CD4-positive, alpha-beta memory T cell (primary cell): Measurements from ENCODE around the gene ACOXL. TPM values are rescaled to one million over a fixed set of nuclear protein-coding genes. Genes with fewer than 3 reads are reported as not detected.

Source experiments
- CTCF ChIA-PET: fragments of 350-600 bp; sonication (Branson Sonifier 250); formaldehyde crosslinking; loops from one replicate; lab custom pipeline; 2021; ENCODE audit warnings: inconsistent platforms; ENCODE audit not compliant: partially characterized antibody; lab: Charles Lee
- POLR2A ChIA-PET: fragments of 350-600 bp; sonication (Branson Sonifier 250); formaldehyde crosslinking; loops from one replicate; lab custom pipeline; 2021; ENCODE audit not compliant: partially characterized antibody; lab: Charles Lee
- DNase-seq, 5 donors: peaks; one replicate each; pipeline versions ENCODE4 v3.0.0 to v3.0.0-alpha.2; 2020 to 2022; ENCODE audit warnings: mixed read lengths in 1 of 5
- H3K27ac ChIP-seq: one replicate; pipeline ENCODE4 v1.7.0; 2013; ENCODE audit warnings: low read depth, low read length
- H3K27me3 ChIP-seq: 2 replicates; pipeline ENCODE4 v1.7.0; 2013; ENCODE audit warnings: mild to moderate bottlenecking, low read length, moderate library complexity; ENCODE audit not compliant: insufficient read depth
- H3K36me3 ChIP-seq: 2 replicates; pipeline ENCODE4 v1.7.0; 2013; ENCODE audit warnings: mild to moderate bottlenecking, low read length, moderate library complexity; ENCODE audit not compliant: insufficient read depth
- H3K4me1 ChIP-seq: 2 replicates; pipeline ENCODE4 v1.7.0; 2013; ENCODE audit warnings: mild to moderate bottlenecking, low read length, moderate library complexity; ENCODE audit not compliant: insufficient read depth
- H3K4me3 ChIP-seq, 2 donors: one replicate each; pipeline ENCODE4 v1.7.0; 2013; ENCODE audit warnings: low read length in 2 of 2, mild to moderate bottlenecking in 1 of 2
- H3K9me3 ChIP-seq, 2 donors: one replicate each; pipeline ENCODE4 v1.7.0; 2013; ENCODE audit warnings: low read length in 2 of 2, control low read depth in 1 of 2; ENCODE audit not compliant: control insufficient read depth in 1 of 2
- H3K27ac Mint-ChIP-seq, 7 donors: one replicate each; pipeline ENCODE4 v1.8.0; 2020 to 2021; ENCODE audit warnings: mixed read lengths in 7 of 7, mild to moderate bottlenecking in 6 of 7, inconsistent platforms in 3 of 7, moderate library complexity in 3 of 7
- H3K27me3 Mint-ChIP-seq, 2 donors: one replicate each; pipeline ENCODE4 v1.8.0; 2020 to 2021; ENCODE audit warnings: mixed read lengths in 2 of 2
- H3K36me3 Mint-ChIP-seq, 2 donors: one replicate each; pipeline ENCODE4 v1.8.0; 2020 to 2021; ENCODE audit warnings: mixed read lengths in 2 of 2, inconsistent platforms in 1 of 2, mild to moderate bottlenecking in 1 of 2
- H3K4me1 Mint-ChIP-seq, 4 donors: one replicate each; pipeline ENCODE4 v1.8.0; 2020 to 2021; ENCODE audit warnings: mixed read lengths in 4 of 4, mild to moderate bottlenecking in 1 of 4
- H3K4me3 Mint-ChIP-seq, 8 donors: one replicate each; pipeline ENCODE4 v1.8.0; 2020 to 2021; ENCODE audit warnings: mixed read lengths in 8 of 8, mild to moderate bottlenecking in 7 of 8, moderate library complexity in 6 of 8, inconsistent platforms in 3 of 8
- H3K9me3 Mint-ChIP-seq, 8 donors: one replicate each; pipeline ENCODE4 v1.8.0; 2020 to 2021; ENCODE audit warnings: mixed read lengths in 8 of 8, mild to moderate bottlenecking in 5 of 8, inconsistent platforms in 3 of 8, moderate library complexity in 1 of 8
- intact Hi-C: fragments of 100-400 bp; cut with micrococcal nuclease; formaldehyde crosslinking; loops from one replicate; pipeline ENCODE4 v1.15.1; 2023
- polyA plus RNA-seq, 2 donors: library from polyadenylated mRNA; unstranded; fragments of 300-500 nt; fragmentation: Illumina TruSeq; gene quantifications; one replicate each; pipeline ENCODE4 v1.2.3, GENCODE V29; 2021
- total RNA-seq, 2 experiments: library from RNA; stranded (reverse); gene quantifications; one replicate each; pipeline ENCODE4 v1.2.3, GENCODE V29; 2021

ACOXL gene
- total and polyA plus RNA-seq, 4 experiments from 2014 or later: not detected

- H3K27me3 Mint-ChIP-seq: peaks cover 11 to 12% of the 10 kb centered on the region in 2 donors
- H3K27ac Mint-ChIP-seq: no peak overlapping the region
- CTCF ChIA-PET: no interaction called here
- H3K9me3 Mint-ChIP-seq: peaks cover 0 to 4% (median 0%) of the 10 kb centered on the region in 8 donors
- Histone ChIP-seq H3K36me3 (no peaks in the 10 kb centered on the region), H3K9me3 (no peaks in the 10 kb centered on the region), H3K4me3 (no peak overlapping the region), H3K4me1 (no peaks in the 10 kb centered on the region), H3K27me3 (peaks cover 4% of the 10 kb centered on the region), H3K27ac (no peak overlapping the region)
- H3K4me3 Mint-ChIP-seq: no peak overlapping the region
- POLR2A ChIA-PET: no interaction called here
- no peak for DNase-seq
- H3K4me1 Mint-ChIP-seq: no peaks in the 10 kb centered on the region
- H3K36me3 Mint-ChIP-seq: no peaks in the 10 kb centered on the region
- intact Hi-C loops: no loop called here
Measured at GRCh38 chr2:110784047-110784631, 51.8 kb downstream of the ACOXL start.

- H3K9me3 ChIP-seq: no peaks in the 10 kb centered on the region
- Mint-ChIP-seq H3K27me3 (peaks cover 11 to 13% of the 10 kb centered on the region in 2 donors), H3K9me3 (peaks cover 0 to 4% (median 0%) of the 10 kb centered on the region in 8 donors), H3K27ac (no peak overlapping the region), H3K36me3 (no peaks in the 10 kb centered on the region), H3K4me3 (no peak overlapping the region), H3K4me1 (no peaks in the 10 kb centered on the region)
- no peak overlapping the region for H3K4me3 ChIP-seq
- no peak for DNase-seq
- H3K4me1 ChIP-seq: no peaks in the 10 kb centered on the region
- H3K27ac ChIP-seq: no peak overlapping the region
- intact Hi-C loops: no loop called here
- POLR2A ChIA-PET: no interaction called here
- peaks cover 4% of the 10 kb centered on the region for H3K27me3 ChIP-seq
- no peaks in the 10 kb centered on the region for H3K36me3 ChIP-seq
- CTCF ChIA-PET: no interaction called here
Measured at GRCh38 chr2:110785439-110785838, 53.1 kb downstream of the ACOXL start.

- no peaks in the 10 kb centered on the region for H3K36me3 Mint-ChIP-seq
- Histone ChIP-seq H3K27ac (no peak overlapping the region), H3K36me3 (no peaks in the 10 kb centered on the region), H3K4me1 (no peaks in the 10 kb centered on the region), H3K9me3 (no peaks in the 10 kb centered on the region), H3K27me3 (peaks cover 4% of the 10 kb centered on the region), H3K4me3 (no peak overlapping the region)
- peaks cover 0 to 4% (median 0%) of the 10 kb centered on the region in 8 donors for H3K9me3 Mint-ChIP-seq
- POLR2A ChIA-PET: no interaction called here
- CTCF ChIA-PET: no interaction called here
- no peaks in the 10 kb centered on the region for H3K4me1 Mint-ChIP-seq
- H3K27ac Mint-ChIP-seq: no peak overlapping the region
- no peak for DNase-seq
- H3K4me3 Mint-ChIP-seq: no peak overlapping the region
- H3K27me3 Mint-ChIP-seq: peaks cover 25 to 28% of the 10 kb centered on the region in 2 donors
- intact Hi-C loops: no loop called here
Measured at GRCh38 chr2:110788976-110789375, 56.6 kb downstream of the ACOXL start.

GRCh38 chr2:110789706-110790105 is 57.3 kb downstream of the ACOXL start:
- ChIA-PET CTCF (no interaction called here), POLR2A (no interaction called here)
- intact Hi-C loops: no loop called here
- peaks cover 0 to 4% (median 0%) of the 10 kb centered on the region in 8 donors for H3K9me3 Mint-ChIP-seq
- Histone ChIP-seq H3K4me3 (no peak overlapping the region), H3K27me3 (no peaks in the 10 kb centered on the region), H3K27ac (no peak overlapping the region), H3K9me3 (no peaks in the 10 kb centered on the region), H3K4me1 (no peaks in the 10 kb centered on the region), H3K36me3 (no peaks in the 10 kb centered on the region)
- no peak overlapping the region for H3K4me3 Mint-ChIP-seq
- H3K27ac Mint-ChIP-seq: no peak overlapping the region
- H3K27me3 Mint-ChIP-seq: peaks cover 30 to 31% of the 10 kb centered on the region in 2 donors
- H3K36me3 Mint-ChIP-seq: no peaks in the 10 kb centered on the region
- H3K4me1 Mint-ChIP-seq: no peaks in the 10 kb centered on the region
- DNase-seq: no peak

- H3K4me1 Mint-ChIP-seq: no peaks in the 10 kb centered on the region
- Histone ChIP-seq H3K9me3 (no peaks in the 10 kb centered on the region), H3K4me1 (no peaks in the 10 kb centered on the region), H3K36me3 (no peaks in the 10 kb centered on the region), H3K4me3 (no peak overlapping the region), H3K27me3 (no peaks in the 10 kb centered on the region), H3K27ac (no peak overlapping the region)
- peaks cover 0 to 4% (median 0%) of the 10 kb centered on the region in 8 donors for H3K9me3 Mint-ChIP-seq
- POLR2A ChIA-PET: no interaction called here
- H3K27me3 Mint-ChIP-seq: peaks cover 31 to 32% of the 10 kb centered on the region in 2 donors
- CTCF ChIA-PET: no interaction called here
- H3K4me3 Mint-ChIP-seq: no peak overlapping the region
- intact Hi-C loops: no loop called here
- no peak for DNase-seq
- H3K36me3 Mint-ChIP-seq: no peaks in the 10 kb centered on the region
- H3K27ac Mint-ChIP-seq: peak overlapping the region in 1 of 7 donors; percentile 54
Measured at GRCh38 chr2:110790907-110791306, 58.5 kb downstream of the ACOXL start.

GRCh38 chr2:110791435-110791834 is 59.1 kb downstream of the ACOXL start:
- intact Hi-C loops: no loop called here
- Mint-ChIP-seq H3K27ac (no peak overlapping the region), H3K9me3 (peaks cover 0 to 4% (median 0%) of the 10 kb centered on the region in 8 donors), H3K36me3 (no peaks in the 10 kb centered on the region), H3K4me3 (no peak overlapping the region), H3K4me1 (no peaks in the 10 kb centered on the region), H3K27me3 (peaks cover 31 to 33% of the 10 kb centered on the region in 2 donors)
- DNase-seq: no peak
- ChIA-PET POLR2A (no interaction called here), CTCF (no interaction called here)
- H3K4me1 ChIP-seq: no peaks in the 10 kb centered on the region
- H3K4me3 ChIP-seq: no peak overlapping the region
- H3K9me3 ChIP-seq: no peaks in the 10 kb centered on the region
- H3K36me3 ChIP-seq: no peaks in the 10 kb centered on the region
- no peaks in the 10 kb centered on the region for H3K27me3 ChIP-seq
- H3K27ac ChIP-seq: no peak overlapping the region

GRCh38 chr2:110793034-110793433 is 60.7 kb downstream of the ACOXL start:
- no peaks in the 10 kb centered on the region for H3K27me3 ChIP-seq
- no peaks in the 10 kb centered on the region for H3K36me3 ChIP-seq
- Mint-ChIP-seq H3K9me3 (peaks cover 0 to 1% (median 0%) of the 10 kb centered on the region in 8 donors), H3K27ac (no peak overlapping the region), H3K36me3 (no peaks in the 10 kb centered on the region), H3K4me3 (no peak overlapping the region), H3K4me1 (no peaks in the 10 kb centered on the region), H3K27me3 (peaks cover 26 to 30% of the 10 kb centered on the region in 2 donors)
- DNase-seq: no peak
- H3K9me3 ChIP-seq: no peaks in the 10 kb centered on the region
- no peak overlapping the region for H3K27ac ChIP-seq
- intact Hi-C loops: no loop called here
- ChIA-PET POLR2A (no interaction called here), CTCF (interaction anchor here (1.1 kb wide), 1 partner anchor 20 kb away, joined by 4 read pairs; no protein-coding TSS in a partner anchor)
- no peak overlapping the region for H3K4me3 ChIP-seq
- no peaks in the 10 kb centered on the region for H3K4me1 ChIP-seq
